Measurements from ENCODE around the gene F3.

The F3 gene

GRCh38 chr1:94526152-94526980, 15.2 kb downstream of the F3 start:
- DNase-seq: no peak

DNA sequence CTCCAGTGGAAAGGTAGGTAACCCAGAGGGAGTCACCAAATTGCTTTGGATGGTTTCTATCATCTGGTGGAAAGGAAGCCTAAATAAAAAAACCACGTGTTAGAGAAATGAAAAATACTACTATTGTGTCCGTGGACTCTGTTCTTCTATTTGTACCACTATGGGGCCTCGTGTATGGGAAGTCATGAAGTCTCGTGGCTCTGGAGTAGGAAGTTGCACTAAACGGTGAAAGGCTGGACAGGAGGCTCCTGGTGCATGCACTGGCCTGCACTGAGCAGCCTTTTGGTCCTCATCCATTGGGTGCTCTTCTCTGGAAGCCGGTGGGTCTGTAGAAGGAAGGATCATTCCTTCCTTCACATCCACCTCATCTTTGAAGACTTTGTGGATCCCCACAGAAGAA, 17.0 kb downstream of the F3 start:
- DNase-seq: no peak

DNA sequence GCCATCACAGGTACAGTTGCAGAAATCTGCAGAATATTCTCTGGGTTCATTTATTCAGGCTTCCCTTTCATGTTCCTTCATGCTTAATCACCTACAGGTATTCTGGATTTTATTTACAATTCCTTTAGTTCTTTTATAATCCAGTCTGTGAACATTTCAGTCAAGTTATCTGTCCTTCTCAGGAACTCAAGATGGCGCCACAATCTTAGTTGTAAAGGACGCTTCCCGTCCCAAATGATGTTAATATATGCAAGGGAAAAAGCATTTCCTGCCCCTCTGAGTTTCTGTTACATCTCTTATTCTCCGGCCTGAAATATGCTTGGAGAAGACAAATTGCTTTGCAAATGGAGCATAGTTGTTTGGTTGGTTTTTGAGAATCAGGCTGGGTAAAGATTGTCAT, 19.3 kb downstream of the F3 start:
- DNase-seq: peak; percentile 67

DNA sequence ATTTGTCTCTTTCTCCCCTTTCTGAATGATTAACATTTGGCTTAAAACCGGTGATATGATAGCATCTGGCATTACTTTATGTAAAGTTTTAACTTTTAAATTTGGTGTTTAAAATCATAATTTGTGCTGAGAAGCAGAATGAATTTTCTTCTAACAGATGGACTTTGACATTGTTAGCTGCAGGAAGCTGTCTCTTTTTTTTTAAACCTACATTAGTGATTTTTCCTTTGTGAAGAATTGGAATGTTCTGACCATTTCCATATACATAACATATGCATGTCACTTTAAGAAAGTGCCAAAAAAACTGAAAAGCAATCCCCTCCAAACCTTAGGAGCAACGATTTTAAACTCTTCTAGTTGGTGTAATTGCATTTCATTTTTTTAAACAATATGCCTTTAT, 22.2 kb downstream of the F3 start:
- no peak for DNase-seq

DNA sequence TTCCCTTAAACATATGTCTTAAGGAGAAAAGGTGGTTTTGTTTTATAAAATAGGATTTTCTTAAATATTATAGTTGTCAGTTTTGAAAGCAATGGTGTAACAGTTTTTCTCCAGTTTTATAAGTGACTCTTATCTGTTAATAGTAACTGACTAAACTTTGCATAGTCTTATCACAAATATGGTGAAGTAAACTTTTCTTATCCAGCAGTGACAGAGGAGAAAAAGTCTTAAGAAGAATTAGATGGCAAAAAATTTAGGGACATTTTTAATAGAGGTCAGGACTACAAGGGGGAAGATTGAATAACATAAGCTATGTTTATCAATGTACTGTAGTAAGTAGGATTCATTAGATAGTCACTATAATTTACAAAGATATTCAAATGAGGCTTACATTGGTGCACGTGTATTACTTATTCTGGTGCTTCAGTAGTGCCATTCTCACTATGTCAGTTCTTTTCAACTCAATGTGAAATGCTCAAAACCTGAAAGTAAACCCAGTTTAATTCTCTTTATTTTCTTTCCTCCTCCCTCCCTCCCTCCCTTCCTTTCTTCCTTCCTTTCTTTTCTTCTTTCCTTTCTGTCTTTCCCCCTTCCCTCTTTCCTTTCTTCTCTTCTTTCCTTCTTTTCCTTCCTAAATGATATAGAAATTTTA, 26.1 kb downstream of the F3 start:
- DNase-seq: no peak

GRCh38 chr1:94514095-94514727, 27.3 kb downstream of the F3 start:
- DNase-seq: peak; percentile 53

DNA sequence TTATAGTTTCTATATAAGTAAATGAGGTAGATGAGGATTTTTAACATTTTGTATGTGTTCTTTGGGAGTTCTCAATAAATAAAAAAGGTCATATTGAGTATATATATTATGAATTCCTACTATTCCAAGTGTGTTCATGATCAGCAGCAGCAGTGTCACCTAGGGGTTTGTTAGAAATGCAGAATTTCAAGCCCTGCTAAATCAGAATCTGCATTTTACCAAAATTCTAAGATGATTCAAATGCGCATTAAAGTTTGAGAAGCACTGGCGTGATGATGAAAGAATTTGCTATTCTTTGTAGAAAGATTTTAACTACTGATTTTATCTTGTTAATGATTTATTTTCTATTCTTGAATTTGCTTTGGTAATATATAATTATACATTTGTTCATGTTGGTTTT, 28.7 kb downstream of the F3 start:
- no peak for DNase-seq

- DNase-seq: peak; percentile 32
Measured at GRCh38 chr1:94504601-94505000, 37.0 kb downstream of the F3 start.

- DNase-seq: no peak
Measured at GRCh38 chr1:94503153-94503552, 38.4 kb downstream of the F3 start.

DNA sequence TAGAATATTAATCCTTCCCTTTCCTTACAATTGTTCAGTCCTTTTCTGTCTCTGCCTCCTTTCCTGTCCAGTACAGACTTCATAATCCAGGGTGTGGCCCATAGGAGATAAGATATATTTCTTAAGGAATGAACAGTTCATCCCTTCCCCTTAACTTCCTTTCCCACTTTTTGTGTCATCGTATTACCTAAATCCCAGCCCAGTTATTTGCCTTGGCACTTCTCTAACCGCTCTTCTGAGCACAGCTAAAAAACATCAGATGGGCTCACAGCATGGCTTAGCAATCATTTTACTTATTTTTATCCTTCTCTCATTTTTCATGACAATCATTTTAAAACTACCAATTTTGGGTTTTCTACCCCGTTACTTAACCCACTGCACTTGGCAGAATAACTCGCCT, 39.6 kb downstream of the F3 start:
- no peak for DNase-seq

DNA sequence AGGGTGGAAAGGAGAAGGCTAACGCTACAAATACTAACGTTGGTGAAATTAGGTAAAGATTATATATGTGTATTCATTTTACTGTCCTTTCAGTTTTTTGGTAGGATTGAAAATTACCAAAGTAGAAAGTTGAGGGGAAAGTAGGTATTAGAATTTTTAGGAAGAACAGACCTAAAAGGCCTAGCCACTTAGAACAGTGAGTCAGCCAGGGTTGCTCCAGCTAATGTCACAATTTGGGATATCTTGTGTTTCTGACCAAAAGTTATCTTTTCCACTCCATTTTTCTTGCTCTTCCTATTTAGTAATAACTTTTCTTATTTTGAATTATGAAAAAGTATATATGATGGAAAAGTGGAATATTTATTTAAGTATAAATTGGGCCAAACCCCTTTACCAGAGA, 40.1 kb downstream of the F3 start:
- no peak for DNase-seq

GRCh38 chr1:94496076-94496755, 45.3 kb downstream of the F3 start:
- no peak for DNase-seq

GRCh38 chr1:94490556-94490955, 51.0 kb downstream of the F3 start:
- no peak for DNase-seq

GRCh38 chr1:94486990-94487389, 54.6 kb downstream of the F3 start:
- DNase-seq: no peak

DNA sequence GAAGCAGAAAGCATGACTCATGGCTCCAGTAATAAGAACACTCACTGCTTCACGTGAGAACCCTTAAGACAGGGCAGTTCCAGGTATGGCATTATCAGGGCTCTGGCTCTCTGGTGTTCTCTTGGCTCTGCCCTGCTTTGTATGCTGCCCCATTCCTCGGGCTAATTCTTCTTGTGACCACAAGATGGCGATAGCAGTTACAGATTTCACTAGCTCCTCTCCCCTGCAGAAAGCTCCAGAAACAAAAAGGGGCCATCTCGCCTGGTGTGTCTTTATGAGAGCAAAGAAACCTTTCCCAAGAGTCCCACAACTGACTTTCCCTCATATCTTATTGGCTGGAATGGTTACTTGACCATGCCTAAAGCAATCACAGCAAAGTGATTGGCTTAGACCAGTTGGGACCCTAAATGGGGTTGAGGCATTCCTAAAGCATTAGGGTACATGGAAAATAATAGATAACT, 60.1 kb downstream of the F3 start:
- peak; percentile 70 for DNase-seq

GRCh38 chr1:94479682-94480081, 61.9 kb downstream of the F3 start:
- DNase-seq: no peak

All from suppressor macrophage treated with lipopolysaccharide for 4 hours (primary cell).